DMS79 (cell line): ENCODE results near the gene AGAP1.
A peak's percentile ranks its signal among the peaks of the same experiment; 100 is the strongest.

Experiments used
- DNase-seq: peaks from one replicate; lab custom pipeline; 2025; lab: John Stamatoyannopoulos, UW

AGAP1 gene

GRCh38 chr2:235665661-235666212 lies 171.9 kb downstream of the AGAP1 start:
- DNase-seq: peak; percentile 22

GRCh38 chr2:235666213-235666781 lies 172.5 kb downstream of the AGAP1 start:
- DNase-seq: peak; percentile 54

- no peak for DNase-seq
These were observed 174.9 kb downstream of the AGAP1 start for GRCh38 chr2:235668782-235669181.

- DNase-seq: peak; percentile 55
These were observed 175.5 kb downstream of the AGAP1 start for GRCh38 chr2:235669269-235669831.

GRCh38 chr2:235669983-235670962 lies 176.4 kb downstream of the AGAP1 start:
- no peak for DNase-seq

- DNase-seq: no peak
These were observed 177.3 kb downstream of the AGAP1 start for GRCh38 chr2:235670974-235671787.

GRCh38 chr2:235672720-235673119 lies 178.9 kb downstream of the AGAP1 start:
- DNase-seq: no peak

GRCh38 chr2:235674146-235674545 lies 180.3 kb downstream of the AGAP1 start:
- DNase-seq: no peak

- no peak for DNase-seq
These were observed 181.0 kb downstream of the AGAP1 start for GRCh38 chr2:235674812-235675211.

GRCh38 chr2:235675678-235676535 lies 182.1 kb downstream of the AGAP1 start:
- DNase-seq: no peak

GRCh38 chr2:235676536-235676799 lies 182.6 kb downstream of the AGAP1 start:
- DNase-seq: no peak

GRCh38 chr2:235677276-235677788 lies 183.5 kb downstream of the AGAP1 start:
- DNase-seq: no peak

GRCh38 chr2:235677937-235678336 lies 184.1 kb downstream of the AGAP1 start:
- DNase-seq: no peak

- DNase-seq: no peak
These were observed 184.9 kb downstream of the AGAP1 start for GRCh38 chr2:235678712-235679111.

- no peak for DNase-seq
These were observed 185.6 kb downstream of the AGAP1 start for GRCh38 chr2:235679471-235679870.

- no peak for DNase-seq
These were observed 191.3 kb downstream of the AGAP1 start for GRCh38 chr2:235685024-235685721.

GRCh38 chr2:235688511-235689426 lies 194.9 kb downstream of the AGAP1 start:
- DNase-seq: no peak

GRCh38 chr2:235689427-235689853 lies 195.6 kb downstream of the AGAP1 start:
- DNase-seq: no peak
